PC-3 (cell line): ENCODE results near the gene TTC23. TPM values are rescaled to one million over a fixed set of nuclear protein-coding genes. Genes with fewer than 3 reads are reported as not detected.

ENCODE experiments used
- ATAC-seq: fragments of 200-7000 bp; cut with Tn5 transposase; 2 replicates; pipeline ENCODE4 v1.9.1; 2020; ENCODE audit warnings: mild to moderate bottlenecking, moderate library complexity
- BruUV-seq: library from RNA; stranded (reverse); fragments of 400-500 nt; replicated peaks from 2 replicates; lab custom pipeline; 2021; lab: Mats Ljungman, UMichigan
- CTCF ChIA-PET: fragments of 300-600 bp; sonication (Branson Sonifier 250); formaldehyde crosslinking; loops from one replicate; lab custom pipeline; 2022; ENCODE audit warnings: antibody characterized with exemption; lab: Charles Lee
- POLR2A ChIA-PET: fragments of 300-600 bp; sonication (Branson Sonifier 250); formaldehyde crosslinking; loops from one replicate; lab custom pipeline; 2022; ENCODE audit warnings: antibody characterized with exemption; ENCODE audit not compliant: unreplicated experiment; lab: Charles Lee
- DNase-seq: peaks from one replicate; pipeline ENCODE4 v3.0.0-alpha.2; 2015
- H2AFZ ChIP-seq: fragments of 300-600 bp; sonication (generic); 2 replicates; pipeline ENCODE4 v1.6.0; 2016; ENCODE audit warnings: antibody characterized with exemption, low read length
- H3F3A ChIP-seq: fragments of 300-600 bp; sonication (generic); one replicate; pipeline ENCODE4 v1.6.0; 2017; ENCODE audit warnings: antibody characterized with exemption, low read length, control low read depth, mild to moderate bottlenecking; ENCODE audit not compliant: unreplicated experiment
- H3K27ac ChIP-seq: fragments of 300-600 bp; sonication (generic); 2 replicates; pipeline ENCODE4 v1.5.1; 2016; ENCODE audit warnings: mild to moderate bottlenecking, low read length
- H3K27me3 ChIP-seq: fragments of 300-600 bp; sonication (generic); 2 replicates; pipeline ENCODE4 v1.6.1; 2016; ENCODE audit warnings: low read length, mixed read lengths
- H3K36me3 ChIP-seq: fragments of 300-600 bp; sonication (generic); 2 replicates; pipeline ENCODE4 v1.6.1; 2016; ENCODE audit warnings: low read depth, mixed run types, low read length, mixed read lengths
- H3K4me1 ChIP-seq: fragments of 300-600 bp; sonication (generic); 2 replicates; pipeline ENCODE4 v1.5.1; 2016; ENCODE audit warnings: low read length; ENCODE audit not compliant: insufficient read depth
- H3K4me2 ChIP-seq: fragments of 300-600 bp; sonication (generic); 2 replicates; pipeline ENCODE4 v1.6.0; 2016; ENCODE audit warnings: low read length
- H3K4me3 ChIP-seq: fragments of 300-600 bp; sonication (generic); 2 replicates; pipeline ENCODE4 v1.5.1; 2016; ENCODE audit warnings: mild to moderate bottlenecking, low read length, mixed read lengths
- H3K79me2 ChIP-seq: fragments of 300-600 bp; sonication (generic); 2 replicates; pipeline ENCODE4 v1.6.1; 2017; ENCODE audit warnings: low read length, mixed read lengths
- H3K9ac ChIP-seq: fragments of 300-600 bp; sonication (generic); 2 replicates; pipeline ENCODE4 v1.6.0; 2016; ENCODE audit warnings: mild to moderate bottlenecking, low read length
- H3K9me2 ChIP-seq: fragments of 300-600 bp; sonication (generic); replicated peaks from 2 replicates; pipeline ENCODE4 v1.6.1; 2016; ENCODE audit warnings: mixed run types, low read length, mixed read lengths
- H3K9me3 ChIP-seq: fragments of 300-600 bp; sonication (generic); 2 replicates; pipeline ENCODE4 v1.6.1; 2016; ENCODE audit warnings: low read length, mixed read lengths
- H4K20me1 ChIP-seq: fragments of 300-600 bp; sonication (generic); 2 replicates; pipeline ENCODE4 v1.6.1; 2016; ENCODE audit warnings: low read length, mixed read lengths
- EZH2 ChIP-seq: fragments of 300-600 bp; sonication (generic); IDR thresholded peaks from one replicate; pipeline ENCODE4 v1.6.1; 2017; ENCODE audit warnings: antibody characterized with exemption, mild to moderate bottlenecking, low read length; ENCODE audit not compliant: unreplicated experiment
- EZH2phosphoT487 ChIP-seq: fragments of 300-600 bp; sonication (generic); IDR thresholded peaks from 2 replicates; pipeline ENCODE4 v1.6.1; 2018; ENCODE audit warnings: mild to moderate bottlenecking, antibody characterized with exemption, low read length, borderline replicate concordance
- intact Hi-C: fragments of 100-400 bp; cut with micrococcal nuclease; formaldehyde crosslinking; loops from 2 replicates; pipeline ENCODE4 v1.9.0; 2023
- total RNA-seq: library from RNA; depleted of rRNA; stranded (reverse); fragments of >200 nt; gene quantifications from 2 replicates; pipeline ENCODE4 v1.2.3, GENCODE V29; 2014
- TF ChIP-seq, protein P1 (sequence below): fragments of 300-600 bp; sonication (generic); conservative IDR thresholded peaks from 2 replicates; pipeline ENCODE4 v1.5.1; 2017; ENCODE audit warnings: antibody characterized with exemption, low read depth, mild to moderate bottlenecking, low read length

The TTC23 gene
- total RNA-seq, 1 experiment from 2014 or later, result 10.4 TPM

DNA sequence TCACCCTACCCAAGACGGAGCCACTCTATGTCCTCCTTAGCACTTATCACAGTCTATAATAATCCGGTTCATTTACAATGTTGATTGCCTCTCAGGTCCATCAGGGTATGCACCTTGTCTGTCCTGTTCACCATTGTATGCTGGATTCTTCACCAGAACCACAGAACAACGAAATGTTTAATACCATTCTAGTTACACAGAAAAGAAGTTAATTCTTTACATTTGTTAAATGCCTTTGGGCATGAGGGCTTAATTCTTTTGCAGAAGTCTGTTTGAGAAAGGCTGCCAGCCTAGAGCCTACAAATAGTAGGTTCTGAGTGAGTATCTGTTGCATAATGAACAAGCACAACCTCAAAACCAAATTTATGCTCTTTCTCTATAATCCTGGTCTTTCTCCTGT lies 22.6 kb downstream of the TTC23 start:
- Histone ChIP-seq H3F3A (no peaks in the 10 kb centered on the region), H3K27ac (no peak overlapping the region), H3K9me2 (no peaks in the 10 kb centered on the region), H2AFZ (no peak overlapping the region), H3K9ac (no peak overlapping the region), H3K36me3 (peaks cover 7% of the 10 kb centered on the region; the same call in 1 of the 2 replicates), H3K9me3 (no peaks in the 10 kb centered on the region), H3K4me2 (no peak overlapping the region), H3K27me3 (no peaks in the 10 kb centered on the region), H3K4me1 (peaks cover 16% of the 10 kb centered on the region), H4K20me1 (no peaks in the 10 kb centered on the region), H3K79me2 (no peaks in the 10 kb centered on the region), H3K4me3 (no peak overlapping the region)
- BruUV-seq, result no TSS peak
- ChIA-PET POLR2A (interaction anchor here (0.6 kb wide), 1 partner anchor 306 kb away, joined by 3 read pairs; no protein-coding TSS in a partner anchor), CTCF (no interaction called here)
- no peak for ATAC-seq
- intact Hi-C loops, result no loop called here
- DNase-seq, result no peak
- TF ChIP-seq EZH2, result no peak
- no peak for TF ChIP-seq EZH2phosphoT487
- TF ChIP-seq, protein P1, sequence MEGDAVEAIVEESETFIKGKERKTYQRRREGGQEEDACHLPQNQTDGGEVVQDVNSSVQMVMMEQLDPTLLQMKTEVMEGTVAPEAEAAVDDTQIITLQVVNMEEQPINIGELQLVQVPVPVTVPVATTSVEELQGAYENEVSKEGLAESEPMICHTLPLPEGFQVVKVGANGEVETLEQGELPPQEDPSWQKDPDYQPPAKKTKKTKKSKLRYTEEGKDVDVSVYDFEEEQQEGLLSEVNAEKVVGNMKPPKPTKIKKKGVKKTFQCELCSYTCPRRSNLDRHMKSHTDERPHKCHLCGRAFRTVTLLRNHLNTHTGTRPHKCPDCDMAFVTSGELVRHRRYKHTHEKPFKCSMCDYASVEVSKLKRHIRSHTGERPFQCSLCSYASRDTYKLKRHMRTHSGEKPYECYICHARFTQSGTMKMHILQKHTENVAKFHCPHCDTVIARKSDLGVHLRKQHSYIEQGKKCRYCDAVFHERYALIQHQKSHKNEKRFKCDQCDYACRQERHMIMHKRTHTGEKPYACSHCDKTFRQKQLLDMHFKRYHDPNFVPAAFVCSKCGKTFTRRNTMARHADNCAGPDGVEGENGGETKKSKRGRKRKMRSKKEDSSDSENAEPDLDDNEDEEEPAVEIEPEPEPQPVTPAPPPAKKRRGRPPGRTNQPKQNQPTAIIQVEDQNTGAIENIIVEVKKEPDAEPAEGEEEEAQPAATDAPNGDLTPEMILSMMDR, result no peak

DNA sequence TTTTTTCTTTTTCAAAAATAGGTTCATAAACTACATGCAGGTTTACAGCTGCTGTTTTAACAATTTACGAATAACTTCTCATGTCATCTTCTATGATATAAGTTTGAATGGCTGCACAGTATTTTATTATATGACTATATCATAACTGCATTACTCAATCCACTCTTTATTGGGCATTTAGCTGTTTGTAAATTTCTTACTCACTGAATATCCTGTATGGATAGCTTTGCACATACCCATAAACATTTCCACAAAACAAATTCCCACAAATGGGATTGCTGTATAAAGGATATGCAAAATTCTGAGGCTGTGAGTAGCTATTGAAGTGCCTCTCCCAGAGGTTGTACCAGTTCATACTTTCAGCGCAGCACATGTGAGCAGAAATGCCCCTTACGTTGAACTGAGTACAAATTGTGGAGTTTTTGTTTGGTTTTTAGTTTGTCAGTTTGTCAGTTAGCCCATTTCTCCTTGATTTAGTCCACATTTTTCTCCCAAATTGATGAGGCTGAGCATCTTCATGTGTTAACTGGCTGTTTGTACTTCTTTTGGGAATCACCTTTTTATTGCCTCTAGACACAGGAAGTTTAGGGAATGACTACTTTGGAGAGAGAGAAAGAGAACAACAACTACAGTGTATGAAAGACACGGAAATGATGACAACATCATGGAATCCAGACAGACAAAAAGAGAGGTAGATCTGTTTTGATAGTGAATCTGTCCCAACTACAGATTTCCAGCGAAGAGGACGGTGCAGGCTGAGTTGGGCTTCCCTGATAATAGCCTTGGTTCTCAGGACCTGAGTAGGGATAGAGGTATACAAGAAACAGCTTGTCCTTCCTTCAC lies 24.8 kb downstream of the TTC23 start:
- no peaks in the 10 kb centered on the region for H3F3A ChIP-seq
- TF ChIP-seq EZH2 (no peak), EZH2phosphoT487 (no peak)
- TF ChIP-seq, protein P1, result no peak
- no peaks in the 10 kb centered on the region for H3K9me3 ChIP-seq
- no peak overlapping the region for H2AFZ ChIP-seq
- ChIA-PET POLR2A (no interaction called here), CTCF (no interaction called here)
- DNase-seq (peak; percentile 33), ATAC-seq (peak; percentile 78)
- peaks cover 7% of the 10 kb centered on the region; the same call in 1 of the 2 replicates for H3K36me3 ChIP-seq
- no peak overlapping the region for H3K4me3 ChIP-seq
- peaks cover 16% of the 10 kb centered on the region for H3K4me1 ChIP-seq
- no peaks in the 10 kb centered on the region for H3K27me3 ChIP-seq
- intact Hi-C loops, result no loop called here
- H3K9me2 ChIP-seq, result no peaks in the 10 kb centered on the region
- H3K4me2 ChIP-seq, result 0 out of 2 replicates have a peak overlapping the region, but pooled peaks have one; percentile 3
- peak overlapping the region; percentile 56 for H3K9ac ChIP-seq
- peak overlapping the region; percentile 88 for H3K27ac ChIP-seq
- H4K20me1 ChIP-seq, result no peaks in the 10 kb centered on the region
- no peaks in the 10 kb centered on the region for H3K79me2 ChIP-seq
- no TSS peak for BruUV-seq
